Gastroesophageal sphincter (tissue), 4 donors: ENCODE data around the gene ABCG8. TPM values are rescaled to one million over a fixed set of nuclear protein-coding genes. Genes with fewer than 3 reads are reported as not detected.

ENCODE experiments used
- ATAC-seq: fragments of 150-250 bp; one replicate; pipeline ENCODE4 v1.9.1; 2016; ENCODE audit warnings: mild to moderate bottlenecking, moderate library complexity
- H3K27ac ChIP-seq, 4 donors: fragments of 200-600 bp; sonication (generic) in 3 of 4; 1 replicate in 3 of 4; 2 replicates in 1 of 4; pipeline ENCODE4 v1.5.1; 2016 to 2019
- H3K27me3 ChIP-seq: fragments of 200-600 bp; sonication (generic); one replicate; pipeline ENCODE4 v1.5.1; 2019
- H3K36me3 ChIP-seq, 2 donors: fragments of 200-600 bp; sonication (generic); one replicate each; pipeline ENCODE4 v1.5.1; 2019; ENCODE audit warnings: control low read depth in 1 of 2
- H3K4me1 ChIP-seq, 3 donors: fragments of 200-600 bp; sonication (generic); 1 replicate in 2 of 3; 2 replicates in 1 of 3; pipeline ENCODE4 v1.5.1; 2016 to 2019; ENCODE audit warnings: control low read depth in 2 of 3
- H3K4me3 ChIP-seq, 2 donors: fragments of 200-600 bp; sonication (generic); one replicate each; pipeline ENCODE4 v1.5.1; 2019; ENCODE audit warnings: mild to moderate bottlenecking in 1 of 2, moderate library complexity in 1 of 2
- H3K9me3 ChIP-seq, 3 donors: fragments of 200-600 bp; sonication (generic); one replicate each; pipeline ENCODE4 v1.5.1; 2017 to 2019; ENCODE audit warnings: control low read depth in 2 of 3
- CTCF ChIP-seq, 4 experiments: fragments of 200-600 bp in 2 of 4; fragments of 450-650 bp in 2 of 4; sonication (generic) in 1 of 4; IDR thresholded peaks; one replicate each; pipeline ENCODE4 v1.5.1; 2017 to 2019; ENCODE audit warnings: antibody characterized with exemption in 4 of 4, mild to moderate bottlenecking in 2 of 4, moderate library complexity in 2 of 4
- EP300 ChIP-seq: sonication (generic); formaldehyde crosslinking; IDR thresholded peaks from one replicate; pipeline ENCODE4 v1.6.1; 2017; ENCODE audit warnings: antibody characterized with exemption, mild to moderate bottlenecking
- POLR2A ChIP-seq, 2 donors: fragments of 450-650 bp; IDR thresholded peaks; one replicate each; pipeline ENCODE4 v1.6.1; 2017; ENCODE audit warnings: antibody characterized with exemption in 2 of 2, mild to moderate bottlenecking in 2 of 2, moderate library complexity in 1 of 2
- POLR2AphosphoS5 ChIP-seq: sonication (generic); formaldehyde crosslinking; IDR thresholded peaks from one replicate; pipeline ENCODE4 v1.6.1; 2017; ENCODE audit warnings: antibody characterized with exemption
- WGBS, 2 donors: methylation state at CpG; one replicate each; pipeline ENCODE4 v1.1.5; 2018; ENCODE audit warnings: low coverage in 1 of 2; 5-methylcytosine and 5-hydroxymethylcytosine counted together
- total RNA-seq, 4 donors: library from RNA; depleted of rRNA; stranded (reverse); fragments of >200 nt; gene quantifications; one replicate each; pipeline ENCODE4 v1.1.0, GENCODE V29; 2016

Gene ABCG8
- total RNA-seq, 4 donors from 2014 or later, result 0.12 TPM; not detected in 3

GRCh38 chr2:43853141-43854081 lies 14.6 kb downstream of the ABCG8 start:
- H3K4me1 ChIP-seq, result peaks cover 0 to 9% (median 0%) of the 10 kb centered on the region in 3 donors
- no peak overlapping the region for H3K4me3 ChIP-seq
- WGBS, 2 donors, result 20 to 80% methylated on average over 1 of the region's 10 CpGs
- H3K27me3 ChIP-seq, result peaks cover 50% of the 10 kb centered on the region
- TF ChIP-seq POLR2A (IDR thresholded peaks at IDR 0.05) (no peak), CTCF (IDR thresholded peaks at IDR 0.05) (no peak), POLR2AphosphoS5 (no peak), EP300 (no peak)
- no peaks in the 10 kb centered on the region for H3K36me3 ChIP-seq
- H3K9me3 ChIP-seq, result no peaks in the 10 kb centered on the region
- no peak for ATAC-seq
- no peak overlapping the region for H3K27ac ChIP-seq

- 80 to 92% methylated on average over 3 of the region's 3 CpGs for WGBS, 2 donors
- H3K27ac ChIP-seq, result no peak overlapping the region
- H3K4me1 ChIP-seq, result peaks cover 0 to 9% (median 0%) of the 10 kb centered on the region in 3 donors
- peaks cover 56% of the 10 kb centered on the region for H3K27me3 ChIP-seq
- H3K4me3 ChIP-seq, result no peak overlapping the region
- H3K36me3 ChIP-seq, result no peaks in the 10 kb centered on the region
- no peak for ATAC-seq
- no peaks in the 10 kb centered on the region for H3K9me3 ChIP-seq
- TF ChIP-seq POLR2A (IDR thresholded peaks at IDR 0.05), result no peak
- TF ChIP-seq CTCF (IDR thresholded peaks at IDR 0.05), result no peak
- TF ChIP-seq EP300, result no peak
- no peak for TF ChIP-seq POLR2AphosphoS5
Observed at GRCh38 chr2:43854671-43855070, 15.9 kb downstream of the ABCG8 start.

GRCh38 chr2:43855292-43855691 lies 16.5 kb downstream of the ABCG8 start:
- peaks cover 62% of the 10 kb centered on the region for H3K27me3 ChIP-seq
- 74 to 77% methylated on average over 2 of the region's 2 CpGs for WGBS, 2 donors
- ATAC-seq, result no peak

GRCh38 chr2:43872151-43872550 lies 33.4 kb downstream of the ABCG8 start:
- ATAC-seq, result no peak
- no peaks in the 10 kb centered on the region for H3K4me1 ChIP-seq
- no peaks in the 10 kb centered on the region for H3K9me3 ChIP-seq
- H3K27ac ChIP-seq, result no peak overlapping the region
- H3K36me3 ChIP-seq, result no peaks in the 10 kb centered on the region
- H3K27me3 ChIP-seq, result peaks cover 25% of the 10 kb centered on the region
- 84 to 89% methylated on average over 3 to 4 of the region's 12 CpGs for WGBS, 2 donors
- TF ChIP-seq POLR2A (IDR thresholded peaks at IDR 0.05), result no peak
- H3K4me3 ChIP-seq, result no peak overlapping the region

More at GRCh38 chr2:43855292-43855691, 16.5 kb downstream of the ABCG8 start:
- Histone ChIP-seq H3K4me3 (no peak overlapping the region), H3K36me3 (no peaks in the 10 kb centered on the region), H3K9me3 (no peaks in the 10 kb centered on the region), H3K27ac (no peak overlapping the region), H3K4me1 (peaks cover 0 to 9% (median 0%) of the 10 kb centered on the region in 3 donors)
- no peak for TF ChIP-seq CTCF (IDR thresholded peaks at IDR 0.05)
- TF ChIP-seq EP300, result no peak
- no peak for TF ChIP-seq POLR2A (IDR thresholded peaks at IDR 0.05)

GRCh38 chr2:43874776-43875451 lies 36.1 kb downstream of the ABCG8 start:
- ATAC-seq, result no peak
- peaks cover 0 to 6% (median 0%) of the 10 kb centered on the region in 3 donors for H3K4me1 ChIP-seq
- H3K4me3 ChIP-seq, result no peak overlapping the region
- peaks cover 9% of the 10 kb centered on the region for H3K27me3 ChIP-seq
- no peaks in the 10 kb centered on the region for H3K36me3 ChIP-seq
- TF ChIP-seq EP300, result no peak
- 40 to 62% methylated on average over 1 to 2 of the region's 11 CpGs for WGBS, 2 donors
- no peaks in the 10 kb centered on the region for H3K9me3 ChIP-seq
- H3K27ac ChIP-seq, result no peak overlapping the region
